ENCODE results near the gene PDIA6. TPM values are rescaled to one million over a fixed set of nuclear protein-coding genes. Genes with fewer than 3 reads are reported as not detected.
"Not testable (repeated sequence)": the region's sequence is repeated elsewhere in the genome, so short reads cannot be mapped to it uniquely, and the experiment has no call there.

The PDIA6 gene
- total RNA-seq, 2 experiments from 2014 or later = 127 to 136 TPM

GRCh38 chr2:10830641-10831399, 18.2 kb upstream of the PDIA6 start:
- H3K4me3 Mint-ChIP-seq = no peak overlapping the region
- ChIA-PET CTCF (interaction anchor here (1.0 to 4.5 kb wide), 5 partner anchors 10 to 407 kb away, joined by 3 to 34 read pairs (median 4); a partner anchor contains a TSS), POLR2A (no interaction called here)
- DNase-seq = no peak
- H3K9me3 Mint-ChIP-seq = no peaks in the 10 kb centered on the region
- no peak overlapping the region for H3K27ac Mint-ChIP-seq
- no peaks in the 10 kb centered on the region for H3K36me3 Mint-ChIP-seq (ENCODE audit: low read depth)
- H3K4me1 Mint-ChIP-seq = peaks cover 7% of the 10 kb centered on the region
- peaks cover 19% of the 10 kb centered on the region for H3K27me3 Mint-ChIP-seq

GRCh38 chr2:10830203-10830602, 17.6 kb upstream of the PDIA6 start:
- no peak for DNase-seq
- Mint-ChIP-seq H3K9me3 (no peaks in the 10 kb centered on the region), H3K27me3 (peaks cover 24% of the 10 kb centered on the region), H3K4me3 (no peak overlapping the region), H3K27ac (no peak overlapping the region), H3K4me1 (peaks cover 7% of the 10 kb centered on the region), H3K36me3 (ENCODE audit: low read depth) (no peaks in the 10 kb centered on the region)
- CTCF ChIA-PET = interaction anchor here (2.0 to 4.5 kb wide), 2 partner anchors 294 to 302 kb away, joined by 7 to 34 read pairs; a partner anchor contains a TSS
- POLR2A ChIA-PET = no interaction called here

- POLR2A ChIA-PET = no interaction called here
- no peak overlapping the region for H3K4me3 Mint-ChIP-seq
- DNase-seq = no peak
- peaks cover 30% of the 10 kb centered on the region for H3K27me3 Mint-ChIP-seq
- H3K4me1 Mint-ChIP-seq = peaks cover 7% of the 10 kb centered on the region
- no peaks in the 10 kb centered on the region for H3K9me3 Mint-ChIP-seq
- H3K27ac Mint-ChIP-seq = no peak overlapping the region
- no peaks in the 10 kb centered on the region for H3K36me3 Mint-ChIP-seq (ENCODE audit: low read depth)
- CTCF ChIA-PET = no interaction called here
Measured at GRCh38 chr2:10829299-10829698, 16.7 kb upstream of the PDIA6 start.

- Mint-ChIP-seq H3K9me3 (no peaks in the 10 kb centered on the region), H3K4me1 (peaks cover 7% of the 10 kb centered on the region), H3K36me3 (ENCODE audit: low read depth) (no peaks in the 10 kb centered on the region), H3K27me3 (peaks cover 33% of the 10 kb centered on the region), H3K27ac (no peak overlapping the region), H3K4me3 (no peak overlapping the region)
- DNase-seq = no peak
- ChIA-PET POLR2A (no interaction called here), CTCF (interaction anchor here (0.6 kb wide), 1 partner anchor 43 kb away, joined by 3 read pairs; no protein-coding TSS in a partner anchor)
Measured at GRCh38 chr2:10828346-10828745, 15.8 kb upstream of the PDIA6 start.

- Mint-ChIP-seq H3K4me1 (no peaks in the 10 kb centered on the region), H3K27me3 (peaks cover 27% of the 10 kb centered on the region), H3K9me3 (no peaks in the 10 kb centered on the region), H3K4me3 (no peak overlapping the region), H3K36me3 (ENCODE audit: low read depth) (no peaks in the 10 kb centered on the region), H3K27ac (no peak overlapping the region)
- ChIA-PET POLR2A (no interaction called here), CTCF (no interaction called here)
- DNase-seq = no peak
Measured at GRCh38 chr2:10826625-10827024, 14.0 kb upstream of the PDIA6 start.

- POLR2A ChIA-PET = no interaction called here
- peaks cover 26% of the 10 kb centered on the region for H3K27me3 Mint-ChIP-seq
- no peaks in the 10 kb centered on the region for H3K9me3 Mint-ChIP-seq
- DNase-seq = no peak
- no peak overlapping the region for H3K4me3 Mint-ChIP-seq
- H3K36me3 Mint-ChIP-seq (ENCODE audit: low read depth) = no peaks in the 10 kb centered on the region
- no peak overlapping the region for H3K27ac Mint-ChIP-seq
- no peaks in the 10 kb centered on the region for H3K4me1 Mint-ChIP-seq
- CTCF ChIA-PET = no interaction called here
Measured at GRCh38 chr2:10826026-10826425, 13.4 kb upstream of the PDIA6 start.

GRCh38 chr2:10824191-10824590, 11.6 kb upstream of the PDIA6 start:
- CTCF ChIA-PET = interaction anchor here (1.2 to 2.1 kb wide), 2 partner anchors 8 to 11 kb away, joined by 3 to 8 read pairs; no protein-coding TSS in a partner anchor
- no peaks in the 10 kb centered on the region for H3K4me1 Mint-ChIP-seq
- H3K27me3 Mint-ChIP-seq = peaks cover 33% of the 10 kb centered on the region

DNA sequence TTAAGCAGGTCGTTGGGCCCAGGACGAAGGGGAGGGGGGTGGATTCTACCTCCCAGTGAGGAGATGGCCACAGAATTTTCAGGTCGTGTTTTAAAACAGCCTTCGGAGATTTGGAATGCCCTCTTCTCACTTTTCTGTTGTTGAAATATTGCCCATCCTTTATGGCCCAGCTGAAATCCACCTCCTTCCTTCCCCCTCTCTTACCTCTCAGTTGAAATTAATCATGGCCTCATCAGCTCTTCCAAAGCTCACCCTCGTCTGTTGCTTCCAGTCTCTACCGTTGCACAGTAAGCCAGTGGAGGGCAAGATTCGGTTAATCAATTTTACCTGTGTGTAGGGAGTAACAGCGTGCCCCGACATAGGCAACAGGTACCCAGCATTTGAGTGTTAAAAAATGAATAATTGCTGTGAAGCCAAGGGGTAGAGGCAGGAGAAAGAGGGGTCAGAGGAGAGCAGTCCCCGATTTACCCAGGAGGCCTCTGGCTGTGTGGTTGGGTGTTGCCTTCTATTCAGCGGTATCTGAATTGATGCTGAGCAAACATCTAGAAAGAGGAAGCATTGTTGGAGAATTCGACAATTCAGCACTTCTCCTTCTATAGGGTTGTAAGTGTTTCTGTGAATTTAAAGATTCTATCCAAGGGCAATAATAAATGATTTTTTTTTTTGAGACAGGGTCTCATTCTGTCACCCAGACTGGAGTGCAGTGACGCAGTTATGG, 8.6 kb upstream of the PDIA6 start:
- no peaks in the 10 kb centered on the region for H3K4me1 Mint-ChIP-seq
- DNase-seq = no peak
- no peaks in the 10 kb centered on the region for H3K9me3 Mint-ChIP-seq
- peaks cover 43% of the 10 kb centered on the region for H3K27me3 Mint-ChIP-seq
- POLR2A ChIA-PET = no interaction called here
- H3K36me3 Mint-ChIP-seq (ENCODE audit: low read depth) = no peaks in the 10 kb centered on the region
- CTCF ChIA-PET = interaction anchor here (1.2 to 2.1 kb wide), 2 partner anchors 10 to 12 kb away, joined by 4 to 6 read pairs; no protein-coding TSS in a partner anchor
- H3K27ac Mint-ChIP-seq = no peak overlapping the region
- no peak overlapping the region for H3K4me3 Mint-ChIP-seq

More at GRCh38 chr2:10824191-10824590, 11.6 kb upstream of the PDIA6 start:
- Mint-ChIP-seq H3K9me3 (no peaks in the 10 kb centered on the region), H3K36me3 (ENCODE audit: low read depth) (no peaks in the 10 kb centered on the region), H3K4me3 (no peak overlapping the region), H3K27ac (no peak overlapping the region)
- no peak for DNase-seq
- POLR2A ChIA-PET = no interaction called here

DNA sequence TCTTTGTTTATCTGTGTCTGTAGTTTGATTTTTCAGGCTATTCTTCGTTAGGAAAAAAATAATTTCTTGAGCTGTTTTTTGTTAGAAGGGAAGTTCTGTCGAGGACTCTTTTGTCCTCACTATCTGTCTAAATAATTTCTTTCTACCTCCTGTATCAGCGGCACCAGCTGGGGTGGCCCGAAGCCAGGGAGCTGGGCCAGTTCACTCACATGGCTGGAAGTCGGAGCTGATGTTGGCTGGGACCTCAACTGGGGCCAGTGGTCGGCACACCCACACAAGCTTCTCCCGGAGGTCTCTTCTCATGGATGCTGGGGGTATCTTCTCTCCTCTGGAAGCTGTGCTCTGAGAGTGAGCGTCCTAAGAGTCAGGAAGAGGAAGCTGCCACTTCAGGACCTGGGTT, 8.0 kb upstream of the PDIA6 start:
- DNase-seq = no peak
- ChIA-PET CTCF (interaction anchor here (1.2 to 2.1 kb wide), 2 partner anchors 11 to 12 kb away, joined by 4 to 6 read pairs; no protein-coding TSS in a partner anchor), POLR2A (no interaction called here)
- H3K4me3 Mint-ChIP-seq = no peak overlapping the region
- H3K9me3 Mint-ChIP-seq = no peaks in the 10 kb centered on the region
- H3K4me1 Mint-ChIP-seq = no peaks in the 10 kb centered on the region
- peaks cover 40% of the 10 kb centered on the region for H3K27me3 Mint-ChIP-seq
- no peaks in the 10 kb centered on the region for H3K36me3 Mint-ChIP-seq (ENCODE audit: low read depth)
- H3K27ac Mint-ChIP-seq = no peak overlapping the region

- ChIA-PET CTCF (interaction anchor here (1.2 to 2.1 kb wide), 2 partner anchors 12 to 13 kb away, joined by 4 to 6 read pairs; no protein-coding TSS in a partner anchor), POLR2A (no interaction called here)
- Mint-ChIP-seq H3K27ac (no peak overlapping the region), H3K9me3 (no peaks in the 10 kb centered on the region), H3K4me1 (no peaks in the 10 kb centered on the region), H3K27me3 (peaks cover 34% of the 10 kb centered on the region), H3K36me3 (ENCODE audit: low read depth) (no peaks in the 10 kb centered on the region), H3K4me3 (no peak overlapping the region)
- DNase-seq = no peak
Measured at GRCh38 chr2:10819714-10820314, 7.2 kb upstream of the PDIA6 start.

- CTCF ChIA-PET = interaction anchor here (1.4 kb wide), 1 partner anchor 12 kb away, joined by 3 read pairs; no protein-coding TSS in a partner anchor
- POLR2A ChIA-PET = no interaction called here
Measured at GRCh38 chr2:10818984-10819383, 6.4 kb upstream of the PDIA6 start.

DNA sequence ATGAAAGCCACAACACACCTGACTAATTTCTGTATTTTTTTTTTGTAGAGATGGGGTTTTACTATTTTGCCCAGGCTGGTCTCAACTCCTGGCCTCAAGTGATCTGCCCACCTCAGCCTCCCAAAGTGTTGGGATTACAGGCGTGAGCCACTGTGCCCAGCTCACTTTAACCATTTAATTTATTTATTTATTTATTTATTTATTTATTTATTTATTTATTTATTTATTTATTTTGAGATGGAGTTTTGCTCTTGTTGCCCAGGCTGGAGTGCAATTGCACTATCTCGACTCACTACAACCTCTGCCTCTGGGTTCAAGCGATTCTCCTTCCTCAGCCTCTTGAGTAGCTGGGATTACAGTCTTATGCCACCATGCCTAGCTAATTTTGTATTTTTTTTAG, 5.7 kb upstream of the PDIA6 start:
- DNase-seq; H3K9me3 Mint-ChIP-seq; H3K4me1 Mint-ChIP-seq; H3K27ac Mint-ChIP-seq; H3K36me3 Mint-ChIP-seq (ENCODE audit: low read depth); H3K4me3 Mint-ChIP-seq: not testable (repeated sequence)
- H3K27me3 Mint-ChIP-seq = peaks cover 28% of the 10 kb centered on the region
- ChIA-PET POLR2A (interaction anchor here (0.7 kb wide), 1 partner anchor 85 kb away, joined by 7 read pairs; no protein-coding TSS in a partner anchor), CTCF (interaction anchor here (0.9 to 1.7 kb wide), 5 partner anchors 13 to 646 kb away, joined by 3 to 7 read pairs (median 3); no protein-coding TSS in a partner anchor)

More at GRCh38 chr2:10818984-10819383, 6.4 kb upstream of the PDIA6 start:
- Mint-ChIP-seq H3K4me3 (no peak overlapping the region), H3K27ac (no peak overlapping the region), H3K9me3 (no peaks in the 10 kb centered on the region), H3K36me3 (ENCODE audit: low read depth) (no peaks in the 10 kb centered on the region), H3K4me1 (no peaks in the 10 kb centered on the region), H3K27me3 (peaks cover 30% of the 10 kb centered on the region)
- no peak for DNase-seq

DNA sequence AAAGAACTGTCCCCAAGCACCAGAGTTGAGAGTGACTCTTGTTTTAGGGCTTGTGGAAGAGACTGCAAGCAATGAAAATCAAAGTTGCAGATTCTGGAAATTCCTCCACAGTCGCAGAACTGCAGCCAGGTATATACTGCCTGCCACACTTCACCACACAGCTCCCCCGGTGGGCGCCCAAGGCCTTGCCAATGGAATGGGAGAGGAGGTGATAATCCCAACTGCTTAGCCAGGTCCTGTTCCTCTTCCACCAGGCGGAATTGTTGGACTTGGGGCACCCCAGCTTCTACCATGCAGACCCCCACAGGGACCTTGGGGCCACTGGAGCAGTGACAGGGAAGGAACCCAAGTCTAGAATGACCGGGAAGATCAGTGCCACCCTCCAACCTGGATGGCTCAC, 4.8 kb upstream of the PDIA6 start:
- no peaks in the 10 kb centered on the region for H3K36me3 Mint-ChIP-seq (ENCODE audit: low read depth)
- H3K4me3 Mint-ChIP-seq = no peak overlapping the region
- peaks cover 26% of the 10 kb centered on the region for H3K27me3 Mint-ChIP-seq
- H3K4me1 Mint-ChIP-seq = peaks cover 3% of the 10 kb centered on the region
- POLR2A ChIA-PET = no interaction called here
- DNase-seq = no peak
- H3K27ac Mint-ChIP-seq = no peak overlapping the region
- CTCF ChIA-PET = interaction anchor here (0.9 to 1.7 kb wide), 5 partner anchors 14 to 647 kb away, joined by 3 to 7 read pairs (median 3); no protein-coding TSS in a partner anchor
- H3K9me3 Mint-ChIP-seq = no peaks in the 10 kb centered on the region
